Measurements from ENCODE around the gene LAMA2.

LAMA2 gene

DNA sequence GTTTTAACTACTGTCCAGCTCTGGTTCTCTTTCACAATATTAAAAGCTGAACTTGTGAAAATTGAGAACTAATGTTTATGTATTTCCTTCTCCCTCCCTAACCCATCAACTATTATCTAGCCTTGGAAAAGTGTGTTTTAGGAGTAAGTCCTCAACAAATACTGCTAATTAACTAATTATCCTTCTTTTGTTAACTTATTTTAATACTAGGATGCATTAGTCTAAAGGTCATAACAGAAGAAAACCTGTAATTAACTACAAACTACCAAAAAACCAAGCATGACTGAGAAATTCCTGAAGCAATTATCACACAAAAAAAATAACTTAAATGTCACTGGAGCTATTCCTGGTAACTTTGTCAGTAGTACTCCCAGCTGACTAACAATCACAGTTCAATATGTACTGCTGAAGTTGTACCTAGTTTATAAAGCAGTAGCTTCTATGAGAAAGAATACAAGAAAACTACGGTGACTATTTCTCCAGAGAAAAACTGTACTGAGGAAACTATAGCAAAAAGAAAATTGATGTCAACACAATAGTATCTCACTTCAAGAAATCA lies 301.9 kb downstream of the LAMA2 start:
- no peak for DNase-seq

DNA sequence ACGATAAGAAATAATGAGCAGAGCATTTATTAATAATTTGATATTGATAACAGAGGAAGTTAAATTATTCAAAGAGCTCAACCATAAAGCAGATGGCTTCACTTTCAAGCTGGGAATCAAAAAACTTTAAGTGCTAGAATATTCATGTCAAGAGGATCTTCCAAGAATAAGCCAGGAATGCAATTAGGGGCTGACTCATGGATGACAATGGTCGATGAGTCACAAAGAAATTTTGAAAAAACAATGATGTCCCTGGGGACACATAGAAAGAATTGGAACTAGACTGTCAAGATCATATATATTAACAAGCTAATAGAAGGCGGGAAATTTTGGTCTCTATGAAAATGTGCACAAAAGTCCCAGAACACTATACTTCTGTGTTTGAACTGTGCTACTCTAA lies 304.1 kb downstream of the LAMA2 start:
- no peak for DNase-seq

DNA sequence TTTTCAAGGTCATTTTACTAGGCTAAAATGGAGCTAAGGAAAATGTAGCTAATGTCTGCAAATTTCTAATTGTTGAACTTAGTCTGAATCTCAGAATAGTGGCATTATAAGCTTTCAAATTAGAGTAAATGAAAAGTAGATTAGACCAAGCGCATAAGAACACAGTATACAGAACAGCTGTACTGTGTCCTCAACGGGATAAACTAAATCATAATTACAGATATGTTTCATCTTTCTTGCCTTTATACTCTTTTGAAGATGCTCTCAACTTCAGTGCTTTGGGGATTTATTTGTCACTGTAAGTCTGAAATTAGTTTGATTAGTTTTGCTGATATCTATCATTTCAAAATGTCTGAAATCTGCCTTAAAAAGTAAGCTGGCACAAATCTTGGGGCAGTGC lies 305.4 kb downstream of the LAMA2 start:
- no peak for DNase-seq

DNA sequence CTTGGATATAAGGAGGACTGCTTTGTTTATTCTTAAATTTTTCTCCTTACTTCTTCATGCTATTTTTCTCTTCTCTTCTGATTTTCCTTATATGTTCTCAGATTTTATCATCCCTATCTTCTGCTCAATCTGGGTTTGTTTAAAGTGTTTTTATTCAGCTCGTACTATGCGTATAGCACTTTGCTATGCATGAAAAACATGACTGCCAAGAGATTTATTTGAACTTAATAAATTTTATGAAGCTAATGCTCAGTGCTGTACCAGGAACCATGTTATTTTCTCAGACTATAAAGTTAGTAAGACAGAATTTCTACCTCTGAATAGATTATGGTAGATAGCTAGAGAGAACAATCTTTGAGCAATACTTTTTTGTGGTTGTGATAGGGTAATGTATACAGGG lies 305.9 kb downstream of the LAMA2 start:
- DNase-seq, result no peak

DNA sequence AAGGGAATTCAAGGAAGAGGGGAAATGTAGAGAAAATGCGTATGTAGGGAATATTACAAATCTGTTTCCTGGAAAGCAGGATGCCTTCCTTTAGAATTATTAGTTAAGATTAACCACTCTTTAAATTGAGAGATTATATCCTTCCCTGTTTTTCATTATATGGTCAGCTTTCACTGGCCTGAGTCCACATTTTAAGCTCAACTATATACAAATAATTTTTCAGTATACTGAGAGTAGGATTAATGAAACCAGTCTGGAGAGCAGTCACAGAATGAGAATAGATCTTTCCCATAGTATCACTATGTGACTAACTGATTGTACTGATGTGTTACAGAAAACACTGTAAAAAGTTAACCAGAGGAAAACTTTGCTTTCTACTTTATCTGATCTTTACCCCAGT lies 306.3 kb downstream of the LAMA2 start:
- DNase-seq, result no peak

DNA sequence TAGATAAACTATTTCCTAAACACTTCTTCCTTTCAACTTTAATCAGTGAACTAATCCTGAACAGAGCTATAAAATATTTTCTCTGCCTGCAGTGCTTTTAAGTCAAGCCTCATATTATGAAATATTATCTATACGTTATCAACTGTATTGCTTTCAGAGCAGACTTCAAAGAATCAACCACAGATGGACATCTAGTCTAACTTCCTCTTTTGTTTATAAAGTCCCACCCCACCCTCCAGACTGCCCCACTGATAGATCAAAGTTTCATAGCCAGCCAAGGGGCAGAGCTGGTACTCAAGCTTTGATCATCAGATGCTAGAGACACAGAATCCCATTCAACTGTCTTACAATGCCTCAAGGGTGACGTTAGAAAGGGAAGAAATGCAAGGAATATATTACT lies 308.3 kb downstream of the LAMA2 start:
- DNase-seq, result no peak

DNA sequence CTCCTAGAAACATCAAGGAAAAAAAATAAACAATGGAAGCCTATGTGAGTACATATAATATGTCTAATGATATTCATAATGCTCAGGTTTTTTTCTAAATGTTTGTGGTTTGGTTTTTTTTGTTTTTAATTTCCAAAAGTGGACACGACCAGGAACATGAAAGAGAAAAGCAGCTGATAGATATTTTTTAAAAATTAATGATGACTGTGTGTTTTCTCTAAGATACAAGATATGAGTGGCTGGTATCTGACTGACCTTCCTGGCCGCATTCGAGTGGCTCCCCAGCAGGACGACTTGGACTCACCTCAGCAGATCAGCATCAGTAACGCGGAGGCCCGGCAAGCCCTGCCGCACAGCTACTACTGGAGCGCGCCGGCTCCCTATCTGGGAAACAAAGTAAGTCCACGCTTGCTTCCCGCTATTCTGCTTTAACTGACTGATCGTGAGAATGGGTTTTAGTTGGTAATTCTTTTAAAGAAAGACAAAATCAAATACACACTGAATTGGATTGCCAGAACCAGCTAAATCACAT lies 309.6 kb downstream of the LAMA2 start:
- no peak for DNase-seq

DNA sequence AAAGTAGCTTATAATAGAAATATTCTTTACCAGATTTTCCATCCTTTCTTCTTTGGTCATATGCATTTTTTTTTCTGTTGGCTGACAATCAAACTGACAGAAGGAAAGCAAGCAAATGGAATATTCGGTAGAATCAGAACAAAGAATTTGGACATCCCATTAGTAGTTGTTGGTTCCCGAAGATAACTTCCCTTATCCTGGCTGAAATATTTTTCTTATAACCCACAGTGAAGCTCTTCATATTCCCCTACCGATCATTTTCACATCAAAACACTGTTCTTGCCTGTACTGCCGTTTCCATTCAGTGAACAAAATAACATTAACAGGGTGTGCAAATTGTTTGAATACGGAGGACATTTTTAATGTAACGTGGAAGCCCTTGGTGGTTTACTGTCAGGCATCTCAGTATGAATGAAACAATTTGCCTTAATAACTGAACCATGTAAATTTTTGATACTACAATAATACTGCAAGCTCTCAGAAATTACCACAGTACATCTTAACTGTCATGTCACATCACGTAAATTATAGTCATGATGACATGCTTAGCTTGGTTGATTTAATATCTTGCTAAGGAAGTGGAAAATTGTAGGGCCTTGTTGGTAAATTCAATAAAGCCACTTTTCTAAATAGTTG lies 311.5 kb downstream of the LAMA2 start:
- DNase-seq, result no peak

DNA sequence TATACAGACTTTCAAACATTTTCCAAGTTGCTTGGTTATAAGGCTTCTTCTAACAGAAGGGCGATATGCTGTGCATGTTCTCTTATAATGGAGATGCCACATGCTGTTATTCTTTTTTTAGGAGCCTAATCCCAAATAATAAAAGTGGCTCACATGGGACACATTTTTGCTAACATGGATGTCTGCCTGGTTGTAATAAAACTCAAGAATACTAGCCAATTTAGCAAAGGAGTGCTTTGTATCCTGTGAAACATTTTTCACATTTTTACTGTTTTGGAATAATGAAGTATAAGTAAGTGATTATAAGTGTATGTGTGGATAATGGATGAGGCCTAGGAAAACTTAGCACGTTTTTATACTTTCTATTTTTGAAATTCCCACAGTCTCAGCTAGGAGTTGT lies 312.2 kb downstream of the LAMA2 start:
- no peak for DNase-seq

DNA sequence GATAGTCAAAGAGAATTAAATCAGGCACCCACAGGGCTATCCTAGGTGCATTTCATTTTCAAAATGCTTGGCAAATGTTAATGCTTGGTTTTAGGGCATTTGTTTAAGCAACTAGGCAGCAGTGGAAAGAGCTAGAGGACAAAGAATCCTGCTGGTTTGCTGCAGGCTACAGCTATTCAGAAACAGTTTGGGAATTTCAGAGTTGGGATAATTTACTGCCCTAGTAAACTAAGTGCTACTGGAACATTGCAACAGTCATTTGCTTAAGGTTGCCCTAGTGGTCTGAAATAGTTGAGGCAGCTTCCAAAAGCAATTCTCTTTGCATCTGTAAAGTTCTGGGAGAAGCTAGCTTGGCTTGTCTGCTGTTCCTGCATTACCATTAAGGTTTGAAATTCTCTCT lies 312.7 kb downstream of the LAMA2 start:
- no peak for DNase-seq

DNA sequence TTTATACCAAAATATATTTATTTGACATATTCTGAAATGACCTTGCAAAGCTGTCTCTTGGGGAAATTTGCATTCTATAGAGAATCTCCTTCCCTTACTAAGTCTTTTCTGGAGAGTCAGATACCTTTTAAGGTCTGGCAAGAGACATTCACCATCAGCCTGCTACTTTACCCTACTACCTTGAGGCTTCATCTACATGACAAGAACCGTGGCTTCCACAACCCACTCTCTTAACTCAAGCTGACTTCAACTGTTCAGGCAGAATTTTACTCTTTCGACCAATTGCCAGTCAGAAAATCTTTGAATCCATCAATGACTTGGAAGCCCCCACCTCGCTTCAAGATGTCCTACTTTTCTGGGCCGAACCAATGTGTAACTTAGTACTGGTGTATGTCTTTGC lies 314.2 kb downstream of the LAMA2 start:
- no peak for DNase-seq

DNA sequence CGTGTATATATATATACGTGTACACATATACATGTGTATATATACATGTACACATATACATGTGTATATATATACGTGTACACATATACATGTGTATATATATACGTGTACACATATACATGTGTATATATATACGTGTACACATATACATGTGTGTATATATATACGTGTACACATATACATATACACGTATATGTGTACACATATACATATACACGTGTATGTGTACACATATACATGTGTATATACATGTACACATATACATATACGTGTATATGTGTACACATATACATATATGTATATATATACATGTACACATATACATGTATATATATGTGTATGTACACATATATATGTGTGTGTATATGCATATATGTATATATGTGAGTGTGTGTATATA lies 317.2 kb downstream of the LAMA2 start:
- DNase-seq, result no peak

DNA sequence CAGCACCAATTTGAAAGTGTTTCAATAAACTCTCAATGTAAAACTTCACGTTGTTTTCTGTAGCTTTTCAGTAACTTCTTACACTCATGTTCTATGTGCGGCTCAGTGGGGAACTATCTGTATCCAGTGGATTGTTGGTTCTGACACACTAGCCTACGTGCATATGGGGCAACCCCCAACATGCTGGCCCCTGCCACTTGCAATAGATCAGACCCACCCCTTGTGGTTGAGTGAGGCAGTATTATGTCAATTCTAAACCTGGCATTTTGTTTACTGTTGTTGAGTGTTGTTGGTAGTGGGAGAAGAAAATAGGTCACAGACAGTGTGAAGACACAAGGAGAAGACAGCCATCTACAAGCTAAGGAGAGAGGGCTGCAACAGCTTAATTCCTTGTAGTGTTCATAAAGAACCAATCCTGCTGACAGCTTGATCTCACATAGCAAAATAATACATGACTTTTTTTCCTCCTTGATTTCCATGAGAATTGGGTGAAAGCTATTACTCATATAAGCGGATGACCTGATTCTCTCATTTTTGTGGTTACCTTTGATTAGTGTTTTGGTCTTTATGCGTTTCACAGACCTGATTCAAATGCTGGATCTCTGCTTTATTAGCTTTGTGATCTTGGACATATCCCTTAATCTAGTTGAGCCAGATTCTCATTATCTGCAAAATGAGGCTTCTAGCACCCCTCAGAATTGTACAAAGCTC lies 320.4 kb downstream of the LAMA2 start:
- no peak for DNase-seq

DNA sequence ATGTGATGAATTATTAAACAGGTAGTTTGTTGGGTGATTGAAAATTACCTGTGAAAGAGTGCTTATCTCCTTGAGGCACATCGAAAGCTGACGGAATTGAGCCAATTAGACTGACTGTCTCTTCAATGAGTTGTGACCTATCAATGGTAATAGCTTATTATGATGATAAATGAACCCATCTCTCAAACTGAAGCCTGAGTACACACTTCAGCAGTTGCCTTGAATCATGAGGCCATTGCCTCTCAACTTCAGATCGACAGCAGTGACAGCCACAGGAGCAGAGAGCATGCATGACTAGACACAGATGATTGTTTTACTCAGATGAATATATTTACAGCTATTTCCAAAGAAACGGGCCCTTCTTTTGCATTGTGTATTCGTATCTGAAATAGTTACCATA lies 323.9 kb downstream of the LAMA2 start:
- DNase-seq, result no peak

DNA sequence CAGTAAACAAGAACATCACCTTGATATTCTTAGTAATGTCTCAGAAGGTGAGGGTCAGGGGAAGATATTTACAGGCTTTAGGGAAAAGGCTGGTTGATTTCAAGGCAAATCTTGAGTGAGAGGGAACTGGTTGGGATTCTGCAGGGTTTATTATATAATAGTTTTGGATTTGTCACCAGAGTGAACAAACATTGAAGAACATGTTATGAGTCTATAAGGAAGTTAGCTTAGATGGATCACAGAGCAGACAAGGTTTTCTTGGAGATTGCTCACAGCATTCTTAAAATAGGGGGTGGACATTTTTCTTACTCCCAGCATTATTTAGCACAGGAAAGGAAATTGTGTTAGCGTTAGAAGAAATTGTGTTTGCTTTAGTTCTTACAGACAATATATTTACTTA lies 324.9 kb downstream of the LAMA2 start:
- no peak for DNase-seq

DNA sequence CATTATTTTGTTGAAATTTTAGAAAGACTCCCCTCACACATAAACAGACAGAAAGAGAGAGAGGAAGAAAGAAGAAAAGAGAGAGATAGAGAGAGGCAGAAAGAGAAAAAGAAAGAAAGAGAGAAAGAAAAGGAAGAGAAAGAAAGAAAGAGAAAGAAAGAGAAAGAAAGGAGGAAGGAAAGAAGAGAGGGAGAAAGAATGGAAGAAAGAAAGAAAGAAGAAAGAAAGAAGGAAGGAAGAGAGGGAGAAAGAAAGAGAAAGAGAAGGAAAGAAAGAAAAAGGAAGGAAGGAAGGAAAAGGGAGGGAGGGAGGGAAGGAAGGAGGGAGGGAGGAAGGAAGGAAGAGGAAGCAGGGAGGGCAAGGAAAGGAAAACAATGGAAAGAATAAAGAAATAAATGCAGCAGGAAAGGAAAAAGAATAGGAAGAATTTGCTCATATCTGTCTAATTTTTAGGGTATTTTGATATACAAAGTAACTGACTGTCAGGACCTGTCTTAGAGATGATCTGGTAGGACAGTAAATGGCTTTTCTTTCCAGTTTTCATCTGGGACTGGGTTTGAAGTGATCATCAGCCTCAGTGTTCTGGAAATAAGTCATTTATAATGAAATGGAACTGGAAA lies 325.6 kb downstream of the LAMA2 start:
- DNase-seq, result no peak

DNA sequence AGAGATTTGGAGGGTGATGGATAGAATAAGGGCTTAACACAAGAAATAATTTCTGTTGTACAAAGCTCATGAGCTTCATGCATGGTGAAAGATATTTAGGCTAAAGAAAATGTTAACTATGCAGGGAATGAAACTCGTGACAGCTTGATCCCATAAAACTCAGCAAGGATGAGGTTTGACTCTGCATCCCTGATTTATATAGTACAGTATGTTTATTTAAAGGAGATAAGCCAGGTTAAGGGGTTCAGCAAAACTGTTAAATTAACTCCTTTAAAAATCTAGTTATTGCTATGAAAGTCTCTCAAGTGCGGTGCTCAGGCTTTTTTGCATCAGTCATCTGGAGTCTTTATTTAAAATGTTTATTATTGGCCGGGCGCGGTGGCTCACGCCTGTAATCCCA lies 326.4 kb downstream of the LAMA2 start:
- DNase-seq, result no peak

DNA sequence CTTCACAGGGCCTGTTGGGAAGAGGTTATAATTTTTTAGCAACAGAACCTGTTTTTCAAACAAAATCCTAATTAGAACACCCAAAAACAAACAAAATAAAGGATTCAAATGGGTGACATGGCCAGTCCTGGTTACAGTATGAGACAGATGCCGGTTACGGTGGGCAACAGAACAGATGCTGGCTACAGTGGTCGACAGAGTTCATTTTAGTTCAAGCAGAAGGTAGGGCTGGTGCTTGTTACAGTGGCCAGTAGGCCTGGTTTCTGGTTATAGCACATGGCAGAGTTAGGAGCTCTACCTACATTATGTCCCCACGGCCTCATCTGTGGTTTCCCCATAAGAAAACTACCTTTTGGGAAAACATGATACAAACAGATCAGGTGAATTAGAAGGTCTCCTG lies 327.7 kb downstream of the LAMA2 start:
- DNase-seq, result no peak

DNA sequence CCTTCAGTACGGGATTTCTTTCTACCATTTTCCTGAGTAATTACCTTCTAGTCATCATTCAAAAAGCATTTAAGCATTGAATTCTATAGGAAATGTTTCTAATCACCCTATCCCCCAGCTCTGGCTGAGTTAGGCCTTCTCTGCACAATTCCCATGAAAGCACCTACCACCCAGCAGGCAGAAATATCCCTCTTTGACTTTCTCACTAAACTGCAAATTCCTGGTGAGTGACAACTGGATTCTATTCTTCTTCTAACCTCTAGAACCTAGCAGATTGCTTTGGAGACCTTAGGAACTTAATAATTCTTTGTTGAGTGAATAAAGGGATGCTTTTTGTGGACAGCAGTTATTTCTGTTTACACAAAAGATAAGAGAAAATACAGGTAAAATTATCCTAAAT lies 328.7 kb downstream of the LAMA2 start:
- DNase-seq, result no peak

DNA sequence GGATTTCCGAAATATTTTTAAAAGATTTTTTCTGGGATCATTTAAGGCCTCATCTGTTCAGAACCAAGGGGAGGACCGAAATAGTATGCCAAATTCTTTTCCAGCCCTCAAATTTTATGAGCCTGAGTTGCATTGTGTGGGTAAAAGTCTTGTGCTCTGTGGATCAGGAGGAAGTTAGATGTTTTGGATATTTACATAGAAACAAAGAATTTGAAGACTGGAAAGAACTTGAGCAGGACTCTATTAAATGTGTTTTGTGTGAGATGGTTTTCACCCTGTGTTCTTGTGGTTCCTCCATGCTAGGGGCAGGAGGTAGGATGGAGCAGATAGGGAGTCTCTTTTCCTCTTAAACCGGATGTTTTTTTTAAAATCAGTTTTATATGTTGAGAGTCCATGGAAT lies 329.1 kb downstream of the LAMA2 start:
- DNase-seq, result no peak

DNA sequence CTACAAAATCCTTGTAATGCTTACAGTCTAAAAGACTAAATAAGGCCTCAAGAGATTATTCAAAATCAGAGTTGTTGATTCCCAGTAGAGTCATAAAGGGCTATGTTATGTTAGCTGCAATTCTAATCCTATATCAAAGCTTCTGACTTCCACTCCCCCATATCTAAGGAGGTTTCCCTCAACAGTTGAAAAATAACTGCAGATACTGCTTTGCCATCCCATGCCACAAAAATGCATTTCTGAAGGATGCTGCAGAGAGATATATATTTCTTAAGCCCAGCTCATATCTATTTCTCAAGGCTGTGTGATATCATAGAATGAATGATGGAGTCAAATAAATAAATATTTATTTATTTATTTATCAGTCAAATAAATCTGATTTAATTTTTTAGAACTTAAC lies 332.3 kb downstream of the LAMA2 start:
- no peak for DNase-seq

DNA sequence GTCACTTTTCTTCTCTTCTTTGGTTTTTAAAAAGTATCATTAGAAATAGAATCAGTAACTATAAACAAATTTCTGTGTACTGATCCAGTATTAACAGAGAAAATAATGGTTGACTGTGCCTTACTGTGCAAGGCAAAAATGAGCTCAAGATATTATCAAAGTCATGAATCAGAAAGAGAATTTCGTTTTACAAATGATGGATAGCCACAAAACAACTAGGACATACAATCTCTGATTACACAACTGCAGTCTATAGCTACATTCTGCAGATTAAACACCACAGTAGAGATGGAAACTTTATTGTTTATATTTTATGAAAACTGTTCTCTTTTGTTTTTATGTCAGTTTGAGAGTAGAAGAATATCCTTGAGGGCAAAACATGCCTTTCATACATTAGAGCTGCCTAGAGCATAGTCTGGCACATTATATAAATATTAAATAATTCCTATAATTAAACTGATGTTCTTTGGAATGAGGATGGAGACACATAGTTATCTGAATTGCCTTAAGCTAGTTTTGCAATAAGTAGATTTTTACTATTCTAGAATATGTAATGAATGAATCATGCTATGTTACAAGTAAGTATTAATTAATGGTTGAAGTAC lies 333.1 kb downstream of the LAMA2 start:
- DNase-seq, result no peak

DNA sequence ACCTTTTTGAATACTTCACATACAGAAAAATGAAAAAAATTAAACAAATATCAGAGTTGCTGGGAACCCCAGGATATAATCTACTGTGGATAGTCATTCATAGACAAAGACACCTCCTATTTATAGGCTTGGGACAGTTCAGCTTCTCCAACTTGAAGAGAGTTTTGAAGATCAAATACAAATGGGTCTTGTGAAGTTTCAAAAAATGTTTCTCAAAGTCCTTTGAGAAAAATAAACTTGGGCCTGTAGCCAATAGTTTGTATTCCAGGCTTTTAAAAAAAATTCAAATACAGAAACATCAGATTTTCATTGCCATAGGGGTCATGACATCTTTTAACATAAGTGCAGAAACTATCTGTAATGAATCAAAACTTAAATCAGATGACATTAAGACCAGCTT lies 334.8 kb downstream of the LAMA2 start:
- no peak for DNase-seq
